Loucy (cell line): ENCODE results near the gene WHRN.

Experiments used
- CTCF ChIP-seq: fragments of 200-600 bp; sonication (generic); conservative IDR thresholded peaks from 2 replicates; pipeline ENCODE4 v1.5.1; 2014; ENCODE audit warnings: mild to moderate bottlenecking, antibody characterized with exemption, low read length
- EZH2phosphoT487 ChIP-seq: fragments of 200-600 bp; IDR thresholded peaks from 2 replicates; pipeline ENCODE4 v1.6.1; 2018; ENCODE audit warnings: antibody characterized with exemption, mild to moderate bottlenecking, moderate library complexity, borderline replicate concordance

- TF ChIP-seq CTCF (no peak), EZH2phosphoT487 (no peak)
These were observed 102.0 kb downstream of the WHRN start for GRCh38 chr9:114403153-114403756.
